Retinal pigment epithelial cell (primary cell): Measurements from ENCODE around the gene FIGNL2.
A peak's percentile ranks its signal among the peaks of the same experiment; 100 is the strongest.

Source experiments
- DNase-seq: peaks from one replicate; pipeline ENCODE4 v3.0.0-alpha.2; 2010; ENCODE audit warnings: low read depth
- H3K4me3 ChIP-seq: 2 replicates; pipeline ENCODE4 v1.5.1; 2011; ENCODE audit warnings: mild to moderate bottlenecking, low read length, control low read depth, moderate library complexity
- TF ChIP-seq, protein P1 (sequence below): conservative IDR thresholded peaks from 2 replicates; pipeline ENCODE4 v1.5.1; 2011; ENCODE audit warnings: low read depth, low read length, control low read depth, inconsistent platforms

The FIGNL2 gene

DNA sequence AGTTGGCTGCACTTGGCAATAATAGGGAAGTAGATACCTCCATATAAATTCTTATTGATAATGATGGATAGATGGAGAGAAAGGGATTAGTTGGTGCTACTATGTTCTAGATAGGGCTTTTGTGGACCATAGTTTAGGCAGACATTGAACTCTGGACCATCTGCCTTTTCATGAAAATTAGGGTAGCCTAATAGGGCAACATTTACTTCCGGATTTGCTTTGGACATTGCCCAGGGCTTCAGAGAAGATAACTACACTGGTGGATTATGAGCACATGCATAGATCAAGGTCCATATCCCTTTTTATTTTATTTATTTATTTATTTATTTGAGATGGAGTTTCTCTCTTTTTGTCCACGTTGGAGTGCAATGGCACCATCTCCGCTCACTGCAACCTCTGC lies 70.5 kb downstream of the FIGNL2 start:
- no peak overlapping the region for H3K4me3 ChIP-seq
- TF ChIP-seq, protein P1, sequence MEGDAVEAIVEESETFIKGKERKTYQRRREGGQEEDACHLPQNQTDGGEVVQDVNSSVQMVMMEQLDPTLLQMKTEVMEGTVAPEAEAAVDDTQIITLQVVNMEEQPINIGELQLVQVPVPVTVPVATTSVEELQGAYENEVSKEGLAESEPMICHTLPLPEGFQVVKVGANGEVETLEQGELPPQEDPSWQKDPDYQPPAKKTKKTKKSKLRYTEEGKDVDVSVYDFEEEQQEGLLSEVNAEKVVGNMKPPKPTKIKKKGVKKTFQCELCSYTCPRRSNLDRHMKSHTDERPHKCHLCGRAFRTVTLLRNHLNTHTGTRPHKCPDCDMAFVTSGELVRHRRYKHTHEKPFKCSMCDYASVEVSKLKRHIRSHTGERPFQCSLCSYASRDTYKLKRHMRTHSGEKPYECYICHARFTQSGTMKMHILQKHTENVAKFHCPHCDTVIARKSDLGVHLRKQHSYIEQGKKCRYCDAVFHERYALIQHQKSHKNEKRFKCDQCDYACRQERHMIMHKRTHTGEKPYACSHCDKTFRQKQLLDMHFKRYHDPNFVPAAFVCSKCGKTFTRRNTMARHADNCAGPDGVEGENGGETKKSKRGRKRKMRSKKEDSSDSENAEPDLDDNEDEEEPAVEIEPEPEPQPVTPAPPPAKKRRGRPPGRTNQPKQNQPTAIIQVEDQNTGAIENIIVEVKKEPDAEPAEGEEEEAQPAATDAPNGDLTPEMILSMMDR, result no peak
- no peak for DNase-seq

DNA sequence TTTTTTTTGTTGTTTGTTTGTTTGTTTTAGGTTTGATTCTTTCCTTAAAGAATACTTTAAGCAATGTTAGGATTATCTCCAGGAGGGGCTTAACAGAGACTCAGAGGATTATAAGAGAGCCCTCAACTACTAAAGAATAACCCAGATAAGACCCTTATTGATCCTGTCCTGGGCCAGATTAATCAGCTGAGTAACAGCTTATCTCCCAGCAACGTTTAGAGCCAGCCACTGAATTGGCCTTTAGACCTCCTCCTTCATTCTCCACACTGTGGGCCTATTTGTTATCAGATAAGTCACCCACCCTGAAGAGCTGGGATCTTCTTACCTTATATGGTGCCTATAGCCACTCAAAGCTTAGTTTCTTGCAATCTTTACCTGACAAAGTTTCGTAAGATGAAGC lies 71.1 kb downstream of the FIGNL2 start:
- DNase-seq, result no peak
- no peak overlapping the region for H3K4me3 ChIP-seq
- TF ChIP-seq, protein P1, result no peak

DNA sequence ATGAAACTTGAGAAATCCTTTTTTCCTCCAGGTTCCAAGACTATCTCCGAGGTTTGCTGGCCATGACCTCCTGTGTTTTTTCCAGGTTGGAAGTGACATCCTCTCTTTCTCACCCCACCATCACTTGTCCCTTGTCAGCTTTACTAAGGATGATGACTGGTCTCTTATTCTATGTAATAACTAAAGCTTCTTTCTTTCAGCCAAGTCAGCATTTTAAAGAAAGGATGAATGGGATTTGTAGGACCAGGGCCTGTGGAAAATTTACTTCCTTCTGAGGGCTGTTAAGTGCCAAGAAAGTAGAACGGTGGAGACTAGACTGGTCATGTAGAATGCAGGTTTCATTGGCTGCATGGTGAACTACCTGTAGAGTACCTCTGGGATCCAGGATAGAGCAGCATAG lies 73.6 kb downstream of the FIGNL2 start:
- DNase-seq, result no peak
- TF ChIP-seq, protein P1, result no peak
- H3K4me3 ChIP-seq, result no peak overlapping the region

DNA sequence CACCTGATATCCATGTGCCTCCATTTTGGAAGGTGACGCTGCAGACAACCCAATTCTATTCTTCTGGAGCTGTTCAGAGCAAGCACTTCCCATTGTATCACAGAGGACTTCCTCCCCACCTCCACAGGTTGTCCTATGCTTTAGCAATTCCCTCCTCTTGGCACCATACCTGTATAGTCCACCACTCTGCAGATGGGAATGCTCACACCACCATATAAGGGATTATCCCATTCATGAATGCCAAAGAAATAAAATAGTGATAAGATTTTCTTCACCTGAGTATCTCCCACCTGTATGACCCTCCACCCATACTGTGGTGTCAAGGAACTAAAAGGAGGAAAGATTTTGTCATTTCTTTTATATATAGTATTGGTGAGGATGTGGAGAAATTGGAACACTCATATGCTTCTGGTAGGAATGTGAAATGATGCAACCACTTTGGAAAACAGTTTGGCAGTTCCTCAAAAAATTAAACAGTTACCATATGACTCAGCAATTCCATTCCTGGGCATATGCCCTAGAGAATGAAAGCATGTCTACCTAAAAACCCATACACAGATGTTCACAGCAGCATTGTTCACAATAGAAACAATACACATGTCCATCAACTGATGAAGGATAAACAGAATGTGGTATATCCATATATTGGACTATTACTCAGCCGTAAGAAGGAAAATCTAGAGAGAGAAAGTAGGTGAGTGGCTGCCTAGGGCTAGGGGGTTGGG lies 75.2 kb downstream of the FIGNL2 start:
- peak; percentile 25 for DNase-seq
- no peak overlapping the region for H3K4me3 ChIP-seq
- TF ChIP-seq, protein P1, result no peak

DNA sequence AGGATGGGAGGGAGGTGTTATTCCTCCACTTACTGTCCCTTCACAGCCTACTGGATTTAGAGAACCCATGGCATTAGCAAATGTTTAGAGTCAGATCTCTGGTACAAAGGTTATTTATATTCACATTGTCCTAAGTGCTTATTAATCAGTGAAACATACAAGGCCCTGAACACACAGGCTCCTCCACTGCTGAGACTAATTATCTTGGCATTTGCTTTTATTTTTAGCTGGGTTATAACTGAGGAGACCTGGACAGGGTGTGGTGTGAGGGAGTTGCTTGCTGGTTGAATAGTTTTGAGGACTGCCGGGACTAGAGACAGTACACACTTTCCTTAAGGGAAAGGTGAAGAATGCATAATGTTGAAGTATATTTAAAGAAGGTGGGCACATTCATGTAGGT lies 77.5 kb downstream of the FIGNL2 start:
- H3K4me3 ChIP-seq, result no peak overlapping the region
- DNase-seq, result no peak
- TF ChIP-seq, protein P1, result no peak
